Measurements from ENCODE around the gene CYP26B1. TPM values are rescaled to one million over a fixed set of nuclear protein-coding genes. Genes with fewer than 3 reads are reported as not detected.

CYP26B1 gene
- polyA plus RNA-seq, 3 donors: not detected

- no CpG with 5 or more reads among the region's 1 CpG for WGBS (ENCODE audit: insufficient coverage)
- Histone ChIP-seq H3K4me2 (replicated peaks; ENCODE audit: extremely low read depth, low read length, poor library complexity, severe bottlenecking) (no peak overlapping the region), H3K36me3 (replicated peaks in 1 of 2; ENCODE audit: control insufficient read depth in 1 of 2, insufficient read depth in 2 of 2, low read length in 2 of 2) (no peaks in the 10 kb centered on the region), H3K27me3 (ENCODE audit: control insufficient read depth in 2 of 2, insufficient read depth in 2 of 2, low read length in 2 of 2) (no peaks in the 10 kb centered on the region), H4K20me1 (ENCODE audit: insufficient read depth, low read length) (no peaks in the 10 kb centered on the region), H3K9me3 (replicated peaks in 1 of 2; ENCODE audit: control insufficient read depth in 1 of 2, insufficient read depth in 1 of 2, low read length in 2 of 2) (no peaks in the 10 kb centered on the region), H3K27ac (ENCODE audit: low read depth in 1 of 2, low read length in 2 of 2) (no peak overlapping the region), H3K4me1 (ENCODE audit: control insufficient read depth in 1 of 2, insufficient read depth in 2 of 2, low read length in 2 of 2) (no peaks in the 10 kb centered on the region), H3K4me3 (replicated peaks in 1 of 3; ENCODE audit: low read depth in 2 of 3, low read length in 3 of 3) (no peak overlapping the region), H2AFZ (ENCODE audit: insufficient read depth, low read depth, low read length, poor library complexity, severe bottlenecking) (no peak overlapping the region), H3K79me2 (ENCODE audit: insufficient read depth, low read length) (no peaks in the 10 kb centered on the region), H3K9ac (ENCODE audit: insufficient read depth, low read length, poor library complexity, severe bottlenecking) (no peak overlapping the region)
- H3K27me3 Mint-ChIP-seq (ENCODE audit: low read depth in 3 of 3): peaks cover 0 to 2% (median 1%) of the 10 kb centered on the region in 3 donors
- H3K4me1 Mint-ChIP-seq: no peaks in the 10 kb centered on the region
- H3K27ac Mint-ChIP-seq: no peak overlapping the region
- intact Hi-C loops (cut with micrococcal nuclease): no loop called here
- no peak for TF ChIP-seq CTCF (IDR thresholded peaks at IDR 0.05)
- DNase-seq: no peak
- H3K36me3 Mint-ChIP-seq: no peaks in the 10 kb centered on the region
- peaks cover 0 to 13% (median 2%) of the 10 kb centered on the region in 7 donors for H3K9me3 Mint-ChIP-seq
- H3K4me3 Mint-ChIP-seq: no peak overlapping the region
Observed at GRCh38 chr2:72180351-72180750, 32.7 kb upstream of the CYP26B1 start.

GRCh38 chr2:72178551-72178950, 30.9 kb upstream of the CYP26B1 start:
- TF ChIP-seq CTCF (IDR thresholded peaks at IDR 0.05): no peak
- no peak for DNase-seq
- Histone ChIP-seq H3K4me3 (replicated peaks in 1 of 3; ENCODE audit: low read depth in 2 of 3, low read length in 3 of 3) (no peak overlapping the region), H3K27ac (ENCODE audit: low read depth in 1 of 2, low read length in 2 of 2) (no peak overlapping the region), H3K27me3 (ENCODE audit: control insufficient read depth in 2 of 2, insufficient read depth in 2 of 2, low read length in 2 of 2) (no peaks in the 10 kb centered on the region), H3K36me3 (replicated peaks in 1 of 2; ENCODE audit: control insufficient read depth in 1 of 2, insufficient read depth in 2 of 2, low read length in 2 of 2) (no peaks in the 10 kb centered on the region), H4K20me1 (ENCODE audit: insufficient read depth, low read length) (no peaks in the 10 kb centered on the region), H3K9ac (ENCODE audit: insufficient read depth, low read length, poor library complexity, severe bottlenecking) (no peak overlapping the region), H3K9me3 (replicated peaks in 1 of 2; ENCODE audit: control insufficient read depth in 1 of 2, insufficient read depth in 1 of 2, low read length in 2 of 2) (no peaks in the 10 kb centered on the region), H2AFZ (ENCODE audit: insufficient read depth, low read depth, low read length, poor library complexity, severe bottlenecking) (no peak overlapping the region), H3K4me2 (replicated peaks; ENCODE audit: extremely low read depth, low read length, poor library complexity, severe bottlenecking) (no peak overlapping the region), H3K4me1 (ENCODE audit: control insufficient read depth in 1 of 2, insufficient read depth in 2 of 2, low read length in 2 of 2) (no peaks in the 10 kb centered on the region), H3K79me2 (ENCODE audit: insufficient read depth, low read length) (no peaks in the 10 kb centered on the region)
- H3K9me3 Mint-ChIP-seq: peaks cover 0 to 9% (median 2%) of the 10 kb centered on the region in 7 donors
- 90% methylated on average over 2 of the region's 2 CpGs for WGBS (ENCODE audit: insufficient coverage)
- H3K27ac Mint-ChIP-seq: no peak overlapping the region
- no peaks in the 10 kb centered on the region for H3K4me1 Mint-ChIP-seq
- intact Hi-C loops (cut with micrococcal nuclease): no loop called here
- no peak overlapping the region for H3K4me3 Mint-ChIP-seq
- H3K36me3 Mint-ChIP-seq: no peaks in the 10 kb centered on the region
- peaks cover 1 to 3% (median 2%) of the 10 kb centered on the region in 3 donors for H3K27me3 Mint-ChIP-seq (ENCODE audit: low read depth in 3 of 3)
